Esophagus muscularis mucosa (tissue), 4 donors: ENCODE data around the gene ADGRG4. TPM values are rescaled to one million over a fixed set of nuclear protein-coding genes. Genes with fewer than 3 reads are reported as not detected.

Experiments used
- DNase-seq: peaks from one replicate; pipeline ENCODE4 v3.0.0-alpha.2; 2017; ENCODE audit errors: extremely low spot score
- H3K27ac ChIP-seq, 4 donors: fragments of 200-600 bp; sonication (generic); replicated peaks in 1 of 4; 1 replicate in 3 of 4; 2 replicates in 1 of 4; pipeline ENCODE4 v1.5.1; 2016 to 2019; ENCODE audit warnings: mild to moderate bottlenecking in 1 of 4
- H3K27me3 ChIP-seq, 4 donors: fragments of 200-600 bp; sonication (generic); one replicate each; pipeline versions ENCODE4 v1.5.1 to v1.6.0; 2016 to 2019
- H3K36me3 ChIP-seq, 4 donors: fragments of 200-600 bp; sonication (generic); one replicate each; pipeline ENCODE4 v1.5.1; 2016 to 2019
- H3K4me1 ChIP-seq, 4 donors: fragments of 200-600 bp; sonication (generic); one replicate each; pipeline ENCODE4 v1.5.1; 2016 to 2019
- H3K4me3 ChIP-seq, 4 donors: fragments of 200-600 bp; sonication (generic); 1 replicate in 2 of 4; 2 replicates in 2 of 4; pipeline ENCODE4 v1.5.1; 2016 to 2019; ENCODE audit warnings: mild to moderate bottlenecking in 4 of 4, moderate library complexity in 1 of 4
- H3K9me3 ChIP-seq, 4 donors: fragments of 200-600 bp; sonication (generic); 1 replicate in 3 of 4; 2 replicates in 1 of 4; pipeline ENCODE4 v1.5.1; 2016 to 2019
- EP300 ChIP-seq: sonication (generic); formaldehyde crosslinking; IDR thresholded peaks from one replicate; pipeline ENCODE4 v1.6.1; 2017; ENCODE audit warnings: antibody characterized with exemption
- POLR2A ChIP-seq: fragments of 450-650 bp; IDR thresholded peaks from one replicate; pipeline ENCODE4 v1.6.1; 2017; ENCODE audit warnings: antibody characterized with exemption, moderate library complexity, mild to moderate bottlenecking, low read depth
- POLR2AphosphoS5 ChIP-seq, 2 donors: sonication (generic); formaldehyde crosslinking; IDR thresholded peaks; one replicate each; pipeline ENCODE4 v1.6.1; 2017; ENCODE audit warnings: antibody characterized with exemption in 2 of 2
- WGBS: methylation state at CpG from one replicate; pipeline ENCODE4 v1.1.5; 2018; 5-methylcytosine and 5-hydroxymethylcytosine counted together
- intact Hi-C: fragments of 100-400 bp; cut with DNase I; formaldehyde crosslinking; loops from one replicate; pipeline ENCODE4 v1.15.1; 2023
- total RNA-seq, 4 donors: library from RNA; depleted of rRNA; stranded (reverse); fragments of >200 nt; gene quantifications; one replicate each; pipeline versions ENCODE4 v1.1.0 to v1.2.1, GENCODE V29; 2016
- TF ChIP-seq, protein P1 (sequence below), 3 experiments: fragments of 200-600 bp in 2 of 3; fragments of 450-650 bp in 1 of 3; sonication (generic) in 2 of 3; IDR thresholded peaks; one replicate each; pipeline ENCODE4 v1.5.1; 2017 to 2019; ENCODE audit warnings: antibody characterized with exemption in 3 of 3, mild to moderate bottlenecking in 2 of 3, moderate library complexity in 1 of 3

The ADGRG4 gene
- total RNA-seq, 4 donors from 2014 or later: under 0.01 to 0.17 (median 0.06) TPM; not detected in 1

DNA sequence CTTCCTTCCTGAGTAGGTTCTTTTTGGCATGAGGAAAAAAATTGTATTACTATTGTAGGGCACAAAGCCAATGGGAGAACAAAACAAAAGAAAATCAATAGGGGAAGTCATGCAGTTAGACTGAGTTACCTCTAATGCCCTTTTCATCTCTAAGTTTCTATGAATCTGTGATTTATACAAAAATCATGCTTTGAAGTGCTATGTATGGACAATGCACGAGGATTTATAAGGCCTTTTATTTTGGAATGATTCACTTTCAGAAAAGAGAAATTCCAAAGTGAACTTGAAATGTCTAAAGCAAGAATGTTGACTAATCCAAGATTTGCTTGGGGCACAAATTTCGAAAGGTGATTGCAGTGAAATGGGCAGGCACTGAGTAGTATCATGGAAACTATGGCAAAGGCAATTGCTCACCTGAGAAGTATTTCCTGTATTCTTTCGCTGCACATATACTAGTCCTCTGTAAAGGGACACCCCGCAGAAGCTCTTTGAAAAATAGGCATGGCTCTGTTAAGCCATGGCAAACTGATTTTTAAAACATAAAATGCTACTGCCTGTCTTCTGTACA, 52.8 kb downstream of the ADGRG4 start:
- no peak for DNase-seq
- TF ChIP-seq POLR2A: no peak
- TF ChIP-seq EP300: no peak
- no peak for TF ChIP-seq POLR2AphosphoS5 (IDR thresholded peaks at IDR 0.05)
- TF ChIP-seq, protein P1, sequence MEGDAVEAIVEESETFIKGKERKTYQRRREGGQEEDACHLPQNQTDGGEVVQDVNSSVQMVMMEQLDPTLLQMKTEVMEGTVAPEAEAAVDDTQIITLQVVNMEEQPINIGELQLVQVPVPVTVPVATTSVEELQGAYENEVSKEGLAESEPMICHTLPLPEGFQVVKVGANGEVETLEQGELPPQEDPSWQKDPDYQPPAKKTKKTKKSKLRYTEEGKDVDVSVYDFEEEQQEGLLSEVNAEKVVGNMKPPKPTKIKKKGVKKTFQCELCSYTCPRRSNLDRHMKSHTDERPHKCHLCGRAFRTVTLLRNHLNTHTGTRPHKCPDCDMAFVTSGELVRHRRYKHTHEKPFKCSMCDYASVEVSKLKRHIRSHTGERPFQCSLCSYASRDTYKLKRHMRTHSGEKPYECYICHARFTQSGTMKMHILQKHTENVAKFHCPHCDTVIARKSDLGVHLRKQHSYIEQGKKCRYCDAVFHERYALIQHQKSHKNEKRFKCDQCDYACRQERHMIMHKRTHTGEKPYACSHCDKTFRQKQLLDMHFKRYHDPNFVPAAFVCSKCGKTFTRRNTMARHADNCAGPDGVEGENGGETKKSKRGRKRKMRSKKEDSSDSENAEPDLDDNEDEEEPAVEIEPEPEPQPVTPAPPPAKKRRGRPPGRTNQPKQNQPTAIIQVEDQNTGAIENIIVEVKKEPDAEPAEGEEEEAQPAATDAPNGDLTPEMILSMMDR (IDR thresholded peaks at IDR 0.05): no peak
- WGBS: 69% methylated on average over 4 of the region's 4 CpGs

DNA sequence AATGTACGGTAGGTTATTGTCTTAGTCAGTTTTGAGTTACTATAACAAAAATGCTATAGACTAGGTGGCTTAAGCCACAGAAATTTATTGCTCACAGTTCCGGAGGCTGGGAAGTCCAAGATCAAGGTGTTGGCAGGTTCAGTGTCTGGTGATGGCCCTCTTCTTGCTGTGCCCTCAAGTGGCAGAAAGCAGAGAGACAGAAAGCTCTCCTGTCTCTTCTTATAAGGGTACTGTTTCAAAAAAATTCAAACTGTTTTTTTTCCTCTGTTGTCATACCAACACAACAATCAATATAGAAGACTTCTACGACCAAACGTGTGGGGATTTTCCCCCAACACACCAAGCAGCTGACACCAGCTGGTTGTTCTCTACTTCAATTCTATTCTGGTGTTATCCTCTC, 53.4 kb downstream of the ADGRG4 start:
- H3K27me3 ChIP-seq: no peaks in the 10 kb centered on the region
- intact Hi-C loops: no loop called here
- no peaks in the 10 kb centered on the region for H3K36me3 ChIP-seq
- no peak for TF ChIP-seq POLR2AphosphoS5 (IDR thresholded peaks at IDR 0.05)
- TF ChIP-seq, protein P1 (IDR thresholded peaks at IDR 0.05): no peak
- TF ChIP-seq EP300: no peak
- TF ChIP-seq POLR2A: no peak
- H3K9me3 ChIP-seq: no peaks in the 10 kb centered on the region
- H3K4me3 ChIP-seq: no peak overlapping the region
- H3K4me1 ChIP-seq: no peaks in the 10 kb centered on the region
- WGBS: 67% methylated on average over 4 of the region's 4 CpGs
- DNase-seq: no peak
- H3K27ac ChIP-seq: no peak overlapping the region

More for the DNA sequence above, 52.8 kb downstream of the ADGRG4 start:
- Histone ChIP-seq H3K9me3 (no peaks in the 10 kb centered on the region), H3K36me3 (no peaks in the 10 kb centered on the region), H3K4me1 (no peaks in the 10 kb centered on the region), H3K4me3 (no peak overlapping the region), H3K27me3 (no peaks in the 10 kb centered on the region), H3K27ac (no peak overlapping the region)
- intact Hi-C loops: no loop called here

DNA sequence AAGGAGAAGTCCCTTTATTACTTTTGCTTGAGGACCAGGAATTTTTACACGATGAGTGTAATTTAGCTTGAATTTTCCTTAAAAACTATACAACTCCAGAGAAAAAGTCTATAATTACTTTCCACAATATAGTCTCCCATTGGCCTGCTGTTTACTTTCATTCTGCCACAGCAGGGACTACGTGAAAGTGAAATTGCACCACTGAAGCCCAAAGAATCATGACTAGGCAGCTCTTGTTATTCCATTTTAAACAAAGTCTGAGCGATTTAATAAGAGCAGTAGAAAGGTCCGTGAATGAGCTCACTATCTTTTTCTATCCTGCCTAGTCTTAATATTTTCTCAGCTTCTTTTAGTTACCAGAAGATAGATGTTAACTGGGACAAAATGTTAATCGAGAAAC, 68.6 kb downstream of the ADGRG4 start:
- no peaks in the 10 kb centered on the region for H3K4me1 ChIP-seq
- TF ChIP-seq POLR2AphosphoS5 (IDR thresholded peaks at IDR 0.05): no peak
- no peak for TF ChIP-seq POLR2A
- TF ChIP-seq, protein P1 (IDR thresholded peaks at IDR 0.05): no peak
- no peak for TF ChIP-seq EP300
- intact Hi-C loops: no loop called here
- H3K27me3 ChIP-seq: no peaks in the 10 kb centered on the region
- H3K36me3 ChIP-seq: no peaks in the 10 kb centered on the region
- WGBS: 65% methylated on average over 5 of the region's 5 CpGs
- DNase-seq: no peak
- no peak overlapping the region for H3K27ac ChIP-seq
- H3K9me3 ChIP-seq: no peaks in the 10 kb centered on the region
- no peak overlapping the region for H3K4me3 ChIP-seq

DNA sequence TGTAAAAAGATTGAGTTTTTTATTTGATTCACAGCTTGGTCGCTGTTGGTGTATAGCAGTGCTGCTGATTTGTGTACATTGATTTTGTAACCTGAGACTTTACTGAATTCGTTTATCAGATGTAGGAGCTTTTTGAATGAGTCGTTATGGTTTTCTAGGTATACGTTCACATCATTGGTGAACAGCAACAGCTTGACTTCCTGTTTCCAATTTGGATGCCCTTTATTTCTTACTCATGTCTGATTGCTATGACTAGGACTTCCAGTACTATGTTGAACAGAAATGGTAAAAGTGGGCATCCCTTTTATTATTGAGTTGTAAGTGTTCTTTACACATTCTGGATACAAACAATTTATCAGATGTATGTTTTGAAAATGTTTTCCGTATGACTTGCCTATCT, 76.0 kb downstream of the ADGRG4 start:
- no peak overlapping the region for H3K27ac ChIP-seq
- no peaks in the 10 kb centered on the region for H3K36me3 ChIP-seq
- H3K27me3 ChIP-seq: no peaks in the 10 kb centered on the region
- TF ChIP-seq, protein P1 (IDR thresholded peaks at IDR 0.05): no peak
- TF ChIP-seq POLR2AphosphoS5 (IDR thresholded peaks at IDR 0.05) (no peak), POLR2A (no peak), EP300 (no peak)
- no peak overlapping the region for H3K4me3 ChIP-seq
- peaks cover 0 to 8% (median 0%) of the 10 kb centered on the region in 4 donors for H3K9me3 ChIP-seq
- intact Hi-C loops: no loop called here
- no peak for DNase-seq
- H3K4me1 ChIP-seq: no peaks in the 10 kb centered on the region
- WGBS: 83% methylated on average over 5 of the region's 5 CpGs
